H1 (cell line): Measurements from ENCODE around the gene TPO. TPM values are rescaled to one million over a fixed set of nuclear protein-coding genes. Genes with fewer than 3 reads are reported as not detected.

Source experiments
- ATF2 ChIP-seq: IDR thresholded peaks from 2 replicates; pipeline ENCODE4 v1.6.1; 2012; ENCODE audit warnings: low read length, inconsistent platforms
- CEBPB ChIP-seq: IDR thresholded peaks from 2 replicates; pipeline ENCODE4 v1.6.1; 2012; ENCODE audit warnings: low read depth, low read length
- POLR2A ChIP-seq, 2 experiments: IDR thresholded peaks; 1 replicate in 1 of 2; 2 replicates in 1 of 2; pipeline ENCODE4 v1.6.1; 2011; ENCODE audit warnings: low read depth in 2 of 2, low read length in 2 of 2, mild to moderate bottlenecking in 2 of 2; ENCODE audit errors: control extremely low read depth in 1 of 2
- SIRT6 ChIP-seq: IDR thresholded peaks from one replicate; pipeline ENCODE4 v1.7.1; 2012; ENCODE audit warnings: low read length, inconsistent platforms
- SP4 ChIP-seq: IDR thresholded peaks from 2 replicates; pipeline ENCODE4 v1.6.1; 2012; ENCODE audit warnings: low read length, inconsistent platforms
- YY1 ChIP-seq: IDR thresholded peaks from 2 replicates; pipeline ENCODE4 v1.6.1; 2011; ENCODE audit warnings: low read depth, mild to moderate bottlenecking, low read length
- polyA plus RNA-seq, 7 experiments: library from polyadenylated mRNA; depleted of rRNA in 3 of 7; stranded (reverse) in 5 of 7; unstranded in 2 of 7; fragments of >200 nt in 5 of 7; fragments of 200-250 nt in 2 of 7; gene quantifications; 1 replicate in 5 of 7; 2 replicates in 1 of 7; 4 replicates in 1 of 7; pipeline versions ENCODE4 v1.2.1 to v1.2.3, GENCODE V29; 2011 to 2013; ENCODE audit warnings: missing spikeins in 2 of 7, mixed read lengths in 2 of 7
- total RNA-seq: library from RNA; stranded (reverse); fragmentation: NEBNext Ultra II Directional; extraction: Animal tissue kit (Norgen Biotek cat#: 25700); gene quantifications from 2 replicates; pipeline ENCODE4 v1.2.1, GENCODE V29; 2021

Gene TPO
- total and polyA plus RNA-seq, 2 of the 8 experiments (the other 6 are each of a cell fraction or from before 2014, with no cell fraction given) = not detected

GRCh38 chr2:1586923-1587840 is 173.9 kb downstream of the TPO start (continued):
- TF ChIP-seq YY1 = no peak
- TF ChIP-seq CEBPB = no peak
- TF ChIP-seq ATF2 = no peak
- no peak for TF ChIP-seq POLR2A (IDR thresholded peaks at IDR 0.05; ENCODE audit: control extremely low read depth in 1 of 2, low read depth in 2 of 2, low read length in 2 of 2)
- TF ChIP-seq SP4 = no peak
- TF ChIP-seq SIRT6 = no peak
- TF ChIP-seq, all 59 proteins: peak for 0
